GM13977 (cell line): Measurements from ENCODE around the gene CALHM3.
"Not testable (repeated sequence)": the region's sequence is repeated elsewhere in the genome, so short reads cannot be mapped to it uniquely, and the experiment has no call there.

Experiments used
- DNase-seq: peaks from one replicate; pipeline ENCODE4 v3.0.0; 2012; ENCODE audit warnings: low spot score
- in situ Hi-C: fragments of 300-500 bp; cut with MboI; formaldehyde crosslinking; loops from one replicate; pipeline ENCODE4 v1.12.0; 2022; ENCODE audit warnings: low sequenced_read_pairs, low pct_unique_long_range_greater_than_20kb, mixed read lengths, inconsistent platforms; ENCODE audit not compliant: unreplicated experiment
- TF ChIP-seq, protein P1 (sequence below): IDR thresholded peaks from 2 replicates; pipeline ENCODE4 v1.5.1; 2012; ENCODE audit warnings: mild to moderate bottlenecking, control low read depth; ENCODE audit not compliant: insufficient read depth; ENCODE audit errors: extremely low read depth, missing control alignments

CALHM3 gene

DNA sequence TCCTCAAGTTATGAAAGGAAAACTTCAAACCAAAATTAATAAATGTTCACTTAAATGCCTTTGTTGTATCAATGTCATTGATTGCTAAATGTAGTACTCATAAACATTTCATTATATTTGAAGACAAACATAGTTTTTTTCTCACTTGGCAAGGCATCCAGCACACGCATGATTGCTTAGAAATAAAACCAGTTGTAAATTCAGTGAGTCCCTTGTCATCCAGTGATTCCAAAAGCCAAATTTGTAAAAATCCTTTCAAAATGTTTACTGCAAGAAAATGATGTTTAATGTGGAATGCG, 8.3 kb upstream of the CALHM3 start:
- no peak for DNase-seq
- in situ Hi-C loops = loop anchor here (25.0 kb wide), 1 partner anchor 650 kb away; the partner anchor contains the start of gene CYP17A1
- TF ChIP-seq, protein P1, sequence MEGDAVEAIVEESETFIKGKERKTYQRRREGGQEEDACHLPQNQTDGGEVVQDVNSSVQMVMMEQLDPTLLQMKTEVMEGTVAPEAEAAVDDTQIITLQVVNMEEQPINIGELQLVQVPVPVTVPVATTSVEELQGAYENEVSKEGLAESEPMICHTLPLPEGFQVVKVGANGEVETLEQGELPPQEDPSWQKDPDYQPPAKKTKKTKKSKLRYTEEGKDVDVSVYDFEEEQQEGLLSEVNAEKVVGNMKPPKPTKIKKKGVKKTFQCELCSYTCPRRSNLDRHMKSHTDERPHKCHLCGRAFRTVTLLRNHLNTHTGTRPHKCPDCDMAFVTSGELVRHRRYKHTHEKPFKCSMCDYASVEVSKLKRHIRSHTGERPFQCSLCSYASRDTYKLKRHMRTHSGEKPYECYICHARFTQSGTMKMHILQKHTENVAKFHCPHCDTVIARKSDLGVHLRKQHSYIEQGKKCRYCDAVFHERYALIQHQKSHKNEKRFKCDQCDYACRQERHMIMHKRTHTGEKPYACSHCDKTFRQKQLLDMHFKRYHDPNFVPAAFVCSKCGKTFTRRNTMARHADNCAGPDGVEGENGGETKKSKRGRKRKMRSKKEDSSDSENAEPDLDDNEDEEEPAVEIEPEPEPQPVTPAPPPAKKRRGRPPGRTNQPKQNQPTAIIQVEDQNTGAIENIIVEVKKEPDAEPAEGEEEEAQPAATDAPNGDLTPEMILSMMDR = no peak

DNA sequence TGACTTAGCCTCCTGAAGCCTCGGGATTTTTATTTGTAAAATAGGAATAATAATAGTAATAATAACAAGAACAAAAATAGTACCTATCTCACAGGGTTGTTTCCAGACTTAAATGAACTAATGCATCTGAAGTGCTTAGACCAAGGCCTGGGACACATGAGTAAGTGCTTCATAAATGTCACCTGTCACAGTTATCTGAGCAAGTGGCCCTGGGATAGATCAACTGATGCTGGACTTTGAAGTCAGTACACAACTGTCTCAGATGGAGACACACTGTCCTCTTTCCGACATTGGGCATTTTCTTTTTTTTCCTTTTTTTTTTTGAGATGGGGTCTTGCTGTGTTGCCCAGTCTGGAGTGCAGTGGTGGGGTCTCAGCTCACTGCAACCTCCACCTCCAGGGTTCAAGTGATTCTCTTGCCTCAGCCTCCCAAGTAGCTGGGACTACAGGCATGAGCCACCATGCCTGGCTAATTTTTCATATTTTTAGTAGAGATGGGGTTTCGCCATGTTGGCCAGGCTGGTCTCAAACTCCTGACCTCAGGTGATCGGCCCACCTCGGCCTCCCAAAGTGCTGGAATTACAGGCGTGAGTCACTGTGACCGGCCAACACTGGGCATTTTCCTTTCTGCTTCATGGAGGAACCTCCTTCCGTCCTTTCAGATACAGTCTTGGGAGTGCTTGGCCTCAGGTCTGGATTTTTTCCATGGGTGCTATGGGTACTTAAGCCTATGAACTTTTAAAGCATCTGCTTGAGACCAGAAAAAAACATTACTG, 7.8 kb upstream of the CALHM3 start:
- not testable (repeated sequence) for DNase-seq
- in situ Hi-C loops = loop anchor here (25.0 kb wide), 1 partner anchor 650 kb away; the partner anchor contains the start of gene CYP17A1

DNA sequence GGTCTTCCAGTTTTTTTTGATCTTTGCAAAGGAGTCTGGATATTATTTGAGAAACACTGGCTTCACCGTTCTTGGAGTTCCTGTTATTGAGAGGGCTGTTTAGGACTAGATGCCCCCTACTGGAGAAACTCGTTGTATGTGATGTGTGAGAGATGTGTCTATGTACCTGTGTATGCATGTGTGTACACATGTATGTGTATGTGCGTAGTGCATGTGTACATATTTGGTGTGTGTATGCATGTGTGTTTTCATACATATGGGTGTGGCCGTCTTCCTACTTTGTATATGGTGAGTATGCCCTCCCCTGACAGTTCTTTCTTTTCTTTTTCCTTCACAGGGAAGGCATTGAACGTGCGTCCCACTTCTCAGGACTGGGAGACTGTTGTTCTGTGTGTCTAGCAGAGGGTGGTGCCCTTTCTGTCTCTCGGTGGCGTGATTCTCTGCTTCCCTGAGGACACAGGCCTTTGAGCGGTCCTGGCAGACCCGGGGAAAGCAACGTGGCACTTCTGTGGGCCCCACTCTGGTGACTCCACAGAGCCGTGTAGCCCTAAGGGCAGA, 3.0 kb upstream of the CALHM3 start:
- in situ Hi-C loops = loop anchor here (25.0 kb wide), 1 partner anchor 645 kb away; the partner anchor contains the start of gene CYP17A1
- TF ChIP-seq, protein P1 = peak; percentile 63
- DNase-seq = peak; percentile 84

DNA sequence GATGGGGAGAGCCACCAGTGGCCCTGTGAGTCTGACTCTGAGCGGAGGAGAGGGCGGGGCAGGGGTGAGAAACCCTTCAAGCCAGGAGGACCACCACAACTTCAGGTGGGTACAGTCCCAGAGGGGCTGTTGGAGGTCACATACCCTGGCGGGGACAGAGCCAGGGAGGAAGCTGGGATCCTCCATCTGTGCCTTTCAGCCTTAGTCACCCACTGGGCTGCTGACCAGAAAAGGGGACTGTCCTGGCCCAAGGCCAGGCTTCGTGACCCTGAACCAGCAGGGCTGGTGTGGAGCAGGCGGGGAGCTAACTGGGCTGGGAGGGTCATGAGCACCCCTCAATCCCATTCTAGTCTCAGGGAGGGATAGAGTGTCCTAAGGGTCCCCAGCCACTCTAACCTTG, 1.5 kb upstream of the CALHM3 start:
- in situ Hi-C loops = loop anchor here (25.0 kb wide), 1 partner anchor 643 kb away; the partner anchor contains the start of gene CYP17A1
- DNase-seq = no peak
- TF ChIP-seq, protein P1 = no peak

DNA sequence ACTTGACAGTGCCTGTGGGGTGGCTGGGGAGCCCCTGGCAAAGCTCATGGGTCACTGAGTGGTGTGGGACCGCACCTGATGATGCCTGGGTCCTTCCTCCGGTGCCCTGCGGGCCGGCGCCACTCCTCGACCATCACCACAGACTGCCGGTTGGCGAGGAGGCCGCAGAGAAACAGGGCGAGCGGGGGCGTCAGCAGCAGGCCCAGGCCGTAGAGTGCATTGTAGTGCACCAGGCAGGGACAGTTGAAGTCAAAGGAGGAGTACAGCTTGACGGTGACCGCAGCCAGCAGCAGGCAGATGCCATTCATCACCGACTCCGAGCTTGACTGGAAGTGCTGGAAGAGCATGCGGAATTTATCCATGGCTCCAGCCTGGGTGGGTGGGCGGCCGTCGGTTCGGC, 369 bp downstream of the CALHM3 start:
- in situ Hi-C loops = loop anchor here (5.0 to 25.0 kb wide), 2 partner anchors 66 to 641 kb away; partner anchors contain the start of gene CYP17A1
- TF ChIP-seq, protein P1 = no peak
- DNase-seq = no peak

DNA sequence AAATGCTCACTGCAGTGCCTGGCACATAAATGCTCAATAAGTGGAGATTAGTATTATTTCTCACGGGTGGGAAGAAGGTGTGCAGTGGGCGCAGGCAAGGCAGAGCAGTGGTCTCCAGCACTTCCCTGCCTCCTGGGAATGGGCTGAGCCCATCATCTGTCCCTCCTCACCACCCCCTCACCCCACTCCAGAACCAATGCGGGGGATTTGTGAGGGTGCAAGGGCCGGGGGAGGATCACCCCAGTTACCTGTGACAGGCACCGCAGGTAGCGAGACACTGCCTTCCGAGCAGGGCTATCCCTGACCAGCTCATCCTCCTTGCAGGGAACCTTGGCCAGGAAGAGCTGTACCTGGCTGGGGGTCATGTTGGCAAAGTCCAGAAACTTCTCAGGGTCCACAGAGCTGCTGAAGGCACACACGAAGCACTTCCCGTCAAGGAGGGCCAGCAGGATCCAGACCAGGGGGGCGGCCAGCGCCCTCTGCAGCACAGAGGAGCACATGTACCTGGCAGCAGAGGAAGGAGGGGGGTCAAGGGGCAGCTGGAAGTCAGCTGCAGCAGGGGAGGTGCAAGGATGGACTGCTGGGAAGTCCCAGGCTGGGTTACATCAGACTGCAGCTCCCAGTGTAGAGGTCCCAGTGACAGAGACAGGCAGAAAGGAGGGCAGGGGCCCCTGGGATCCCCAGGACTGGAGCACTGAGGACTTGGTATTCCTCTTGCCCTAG, 2.8 kb downstream of the CALHM3 start:
- in situ Hi-C loops = loop anchor here (5.0 to 25.0 kb wide), 2 partner anchors 64 to 639 kb away; partner anchors contain the start of gene CYP17A1
- TF ChIP-seq, protein P1 = peak; percentile 63
- DNase-seq = no peak
